Smooth muscle cell (in vitro differentiated cells): ENCODE data around the gene TEX35. TPM values are rescaled to one million over a fixed set of nuclear protein-coding genes. Genes with fewer than 3 reads are reported as not detected.

Experiments
- DNase-seq: peaks from one replicate; lab custom pipeline; 2025; ENCODE audit not compliant: unreplicated experiment; lab: John Stamatoyannopoulos, UW
- H2AFZ ChIP-seq: fragments of 200-600 bp; sonication (generic); 2 replicates; pipeline ENCODE4 v1.6.0; 2016; ENCODE audit warnings: antibody characterized with exemption, low read depth, mild to moderate bottlenecking
- H3F3A ChIP-seq: fragments of 200-600 bp; sonication (generic); 2 replicates; pipeline ENCODE4 v1.6.0; 2017; ENCODE audit warnings: antibody characterized with exemption, low read depth
- H3K27ac ChIP-seq: fragments of 200-600 bp; sonication (generic); 2 replicates; pipeline ENCODE4 v1.5.1; 2016; ENCODE audit warnings: low read depth, mild to moderate bottlenecking
- H3K27me3 ChIP-seq: fragments of 200-600 bp; sonication (generic); 2 replicates; pipeline ENCODE4 v1.6.1; 2016; ENCODE audit warnings: low read depth, mild to moderate bottlenecking
- H3K36me3 ChIP-seq: fragments of 200-600 bp; sonication (generic); 2 replicates; pipeline ENCODE4 v1.5.1; 2016; ENCODE audit warnings: low read depth
- H3K4me1 ChIP-seq: fragments of 200-600 bp; sonication (generic); 2 replicates; pipeline ENCODE4 v1.5.1; 2016; ENCODE audit warnings: low read depth
- H3K4me2 ChIP-seq: fragments of 200-600 bp; sonication (generic); 2 replicates; pipeline ENCODE4 v1.6.0; 2016; ENCODE audit warnings: mild to moderate bottlenecking
- H3K4me3 ChIP-seq: fragments of 200-600 bp; sonication (generic); 2 replicates; pipeline ENCODE4 v1.5.1; 2016; ENCODE audit warnings: mild to moderate bottlenecking
- H3K79me2 ChIP-seq: fragments of 200-600 bp; sonication (generic); 2 replicates; pipeline ENCODE4 v1.6.0; 2016; ENCODE audit warnings: low read depth, mild to moderate bottlenecking
- H3K9ac ChIP-seq: fragments of 200-600 bp; sonication (generic); 2 replicates; pipeline ENCODE4 v1.6.0; 2016; ENCODE audit warnings: low read depth
- H3K9me3 ChIP-seq: fragments of 200-600 bp; sonication (generic); replicated peaks from 2 replicates; pipeline ENCODE4 v1.5.1; 2016; ENCODE audit warnings: low read depth
- H4K20me1 ChIP-seq: fragments of 200-600 bp; sonication (generic); 2 replicates; pipeline ENCODE4 v1.6.0; 2016; ENCODE audit warnings: low read depth
- CTCF ChIP-seq: fragments of 200-600 bp; sonication (generic); IDR thresholded peaks from 2 replicates; pipeline ENCODE4 v1.5.1; 2017; ENCODE audit warnings: borderline replicate concordance, mild to moderate bottlenecking, antibody characterized with exemption; ENCODE audit not compliant: insufficient read depth, poor library complexity, severe bottlenecking
- WGBS: methylation state at CpG from one replicate; pipeline ENCODE4 v1.1.7; 2016; ENCODE audit warnings: low lambda C conversion rate; 5-methylcytosine and 5-hydroxymethylcytosine counted together
- polyA plus RNA-seq: library from polyadenylated mRNA; unstranded; fragments of >200 nt; fragmentation: Nextera tagmentation; extraction: Ambion mirVana; gene quantifications from 2 replicates; pipeline ENCODE4 v1.2.1, GENCODE V29; 2016
- small RNA-seq: library from RNA; depleted of rRNA; stranded (forward); fragments of <200 nt; gene quantifications from one replicate; pipeline ENCODE3, GENCODE V24; 2014
- total RNA-seq: library from RNA; depleted of rRNA; stranded (reverse); fragments of >200 nt; gene quantifications from 2 replicates; pipeline ENCODE4 v1.2.3, GENCODE V29; 2014

TEX35 gene
- total and polyA plus RNA-seq, 2 experiments from 2014 or later, result not detected

DNA sequence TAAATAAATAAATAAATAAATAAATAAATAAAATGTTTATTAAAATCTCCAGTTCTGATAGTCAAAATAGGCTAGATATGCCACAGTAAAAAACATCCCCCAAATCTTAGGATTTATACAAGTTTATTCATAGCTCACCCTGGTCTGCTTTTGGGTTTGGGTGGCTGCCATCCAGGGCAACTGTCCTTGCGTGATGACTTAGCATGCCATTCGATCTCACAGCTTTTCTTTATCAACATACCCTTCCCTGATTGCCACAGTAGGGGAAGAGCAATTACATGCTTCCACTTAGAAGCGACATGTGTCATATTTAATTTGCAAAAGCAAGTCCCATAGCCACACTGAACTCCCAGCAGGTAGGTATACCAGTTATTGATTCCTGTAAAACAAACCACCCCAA, 52.7 kb downstream of the TEX35 start:
- H3K27me3 ChIP-seq, result no peaks in the 10 kb centered on the region
- no peaks in the 10 kb centered on the region for H3K36me3 ChIP-seq
- no peaks in the 10 kb centered on the region for H3F3A ChIP-seq
- H3K4me1 ChIP-seq, result no peaks in the 10 kb centered on the region
- DNase-seq, result no peak
- no peak overlapping the region for H2AFZ ChIP-seq
- no peak for TF ChIP-seq CTCF
- 97% methylated on average over 3 of the region's 3 CpGs for WGBS
- H3K9ac ChIP-seq, result no peak overlapping the region
- no peak overlapping the region for H3K27ac ChIP-seq
- H4K20me1 ChIP-seq, result no peaks in the 10 kb centered on the region
- no peaks in the 10 kb centered on the region for H3K79me2 ChIP-seq
- no peak overlapping the region for H3K4me2 ChIP-seq
- peaks cover 3% of the 10 kb centered on the region for H3K9me3 ChIP-seq
- no peak overlapping the region for H3K4me3 ChIP-seq

DNA sequence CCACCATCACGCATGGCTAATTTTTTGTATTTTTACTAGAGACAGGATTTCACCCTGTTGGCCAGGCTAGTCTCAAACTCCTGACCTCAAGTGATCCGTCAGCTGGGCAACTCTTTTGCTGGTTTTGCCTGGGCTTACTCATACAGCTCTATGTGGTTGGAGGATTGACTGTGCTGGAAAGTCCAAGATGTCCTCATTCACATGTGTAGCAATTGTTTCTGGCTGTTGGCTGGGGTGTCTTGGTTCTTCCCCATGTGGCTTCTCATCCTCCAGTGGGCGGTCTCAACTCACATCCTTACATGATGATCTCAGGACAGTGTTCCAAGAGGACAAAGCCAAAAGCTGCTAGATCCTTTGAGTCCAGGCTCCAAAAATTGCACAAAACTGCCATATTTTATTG, 53.3 kb downstream of the TEX35 start:
- WGBS, result 93% methylated on average over 3 of the region's 3 CpGs
- H3K4me1 ChIP-seq, result no peaks in the 10 kb centered on the region

DNA sequence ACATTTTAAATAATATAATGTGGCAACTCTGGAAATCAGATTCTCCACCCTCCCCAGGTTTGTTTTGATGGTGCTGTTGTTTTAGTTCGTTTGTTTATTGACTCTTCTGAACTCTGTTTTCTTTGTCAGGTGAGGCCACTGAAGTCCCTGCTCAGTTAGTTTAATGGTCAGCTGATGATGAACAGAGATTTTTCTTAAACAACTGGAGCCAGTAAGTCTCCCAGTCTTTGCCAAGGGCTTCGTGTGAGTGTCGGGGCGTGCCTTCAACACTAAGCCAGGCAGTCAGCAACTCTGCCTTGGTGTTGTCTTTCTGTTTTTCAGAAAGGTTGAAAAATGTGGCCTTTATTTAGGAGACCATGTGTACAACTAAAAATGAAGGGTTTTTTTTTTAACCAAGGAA, 58.9 kb downstream of the TEX35 start:
- Histone ChIP-seq H3K27me3 (no peaks in the 10 kb centered on the region), H3K9ac (no peak overlapping the region), H3K36me3 (no peaks in the 10 kb centered on the region), H3K4me2 (no peak overlapping the region), H3K27ac (no peak overlapping the region), H3F3A (no peaks in the 10 kb centered on the region), H3K9me3 (peaks cover 2% of the 10 kb centered on the region), H3K79me2 (no peaks in the 10 kb centered on the region), H4K20me1 (no peaks in the 10 kb centered on the region), H3K4me3 (no peak overlapping the region), H2AFZ (no peak overlapping the region), H3K4me1 (no peaks in the 10 kb centered on the region)
- DNase-seq, result no peak
- 72% methylated on average over 4 of the region's 4 CpGs for WGBS
- no peak for TF ChIP-seq CTCF

More for the DNA sequence above, 53.3 kb downstream of the TEX35 start:
- TF ChIP-seq CTCF, result no peak
- H3K79me2 ChIP-seq, result no peaks in the 10 kb centered on the region
- peaks cover 3% of the 10 kb centered on the region for H3K9me3 ChIP-seq
- no peak overlapping the region for H3K4me2 ChIP-seq
- H2AFZ ChIP-seq, result no peak overlapping the region
- no peak overlapping the region for H3K9ac ChIP-seq
- H3K4me3 ChIP-seq, result no peak overlapping the region
- no peaks in the 10 kb centered on the region for H3K36me3 ChIP-seq
- DNase-seq, result no peak
- H4K20me1 ChIP-seq, result no peaks in the 10 kb centered on the region
- no peaks in the 10 kb centered on the region for H3K27me3 ChIP-seq
- no peaks in the 10 kb centered on the region for H3F3A ChIP-seq
- no peak overlapping the region for H3K27ac ChIP-seq

Small RNA genes within 50 kb of the gene (small RNA-seq; reads per million reads assigned to genes)
- not detected for gene RF00017
- gene RNA5SP69, result not detected

Other genes starting within 250 kb of the TEX35 start
- not detected in 2 replicates for gene CLEC20A, start 16.1 kb upstream of the TEX35 start, total RNA-seq
- gene CLEC20A, start 16.1 kb upstream of the TEX35 start, polyA plus RNA-seq, result 0.14 TPM in 1 of 2 replicates, not detected in the other
- 23.8 and 30.0 TPM in 2 replicates for gene RALGPS2, start 212.1 kb downstream of the TEX35 start, total RNA-seq
- 3.6 and 4.7 TPM in 2 replicates for gene RALGPS2, start 212.1 kb downstream of the TEX35 start, polyA plus RNA-seq